ENCODE measurements around the gene RDH11. TPM values are rescaled to one million over a fixed set of nuclear protein-coding genes. Genes with fewer than 3 reads are reported as not detected.

RDH11 gene
- total RNA-seq, 6 experiments from 2014 or later, result 46.1 to 51.9 (median 49.6) TPM

DNA sequence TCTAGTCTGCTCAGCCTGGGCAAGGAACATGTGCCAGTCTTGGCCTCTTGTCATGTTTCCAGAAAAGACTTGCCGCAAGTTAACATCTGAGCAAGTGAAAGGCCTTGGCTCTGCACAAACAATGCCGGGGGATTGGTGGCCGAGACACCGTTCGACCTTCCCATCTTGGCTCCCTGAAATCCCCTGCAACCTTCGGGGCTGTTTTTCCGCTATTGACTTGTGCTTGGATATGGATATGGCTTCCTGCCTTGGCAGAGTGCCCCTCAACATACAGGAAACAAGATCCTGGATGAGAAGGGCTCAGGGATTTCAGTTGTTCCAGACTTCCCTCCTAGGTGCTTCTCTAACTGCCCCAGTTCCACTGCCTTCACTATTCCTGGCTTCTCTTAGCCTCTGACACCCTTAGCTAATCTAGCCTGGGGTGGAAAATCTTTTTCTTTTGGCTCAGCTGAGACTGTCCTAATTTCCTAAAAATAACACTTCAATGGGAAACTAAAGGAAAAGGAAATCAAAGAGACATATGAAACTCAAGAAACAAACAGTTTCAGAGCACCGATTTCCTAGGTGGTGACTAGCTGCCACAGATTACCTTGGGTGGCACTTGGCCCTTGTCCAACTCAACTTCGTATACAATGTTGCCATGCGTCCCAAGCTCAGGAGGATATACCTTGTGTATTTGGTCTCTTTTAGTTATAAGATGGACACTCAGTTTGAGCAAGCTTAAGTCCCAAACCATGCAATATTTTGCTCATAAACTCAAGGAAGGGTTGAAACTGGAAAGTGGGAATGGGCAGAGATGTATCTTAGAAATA lies 40.0 kb upstream of the RDH11 start:
- Mint-ChIP-seq H3K4me1 (ENCODE audit: low read depth) (peaks cover 24% of the 10 kb centered on the region), H3K9me3 (no peaks in the 10 kb centered on the region), H3K4me3 (no peak overlapping the region), H3K27me3 (ENCODE audit: insufficient read depth) (peaks cover 8% of the 10 kb centered on the region), H3K36me3 (ENCODE audit: low read depth) (no peaks in the 10 kb centered on the region), H3K27ac (no peak overlapping the region)
- TF ChIP-seq CTCF (IDR thresholded peaks at IDR 0.05), result no peak
- no peak for DNase-seq

GRCh38 chr14:67734675-67735074 lies 39.1 kb upstream of the RDH11 start:
- no peaks in the 10 kb centered on the region for H3K9me3 Mint-ChIP-seq
- peak; percentile 37; the same call in 1 of the 2 replicates for TF ChIP-seq CTCF (IDR thresholded peaks at IDR 0.05)
- DNase-seq, result peak; percentile 4

GRCh38 chr14:67733616-67734015 lies 38.1 kb upstream of the RDH11 start:
- DNase-seq, result no peak
- Mint-ChIP-seq H3K27me3 (ENCODE audit: insufficient read depth) (peaks cover 18% of the 10 kb centered on the region), H3K27ac (no peak overlapping the region), H3K9me3 (no peaks in the 10 kb centered on the region), H3K4me1 (ENCODE audit: low read depth) (peaks cover 12% of the 10 kb centered on the region), H3K36me3 (ENCODE audit: low read depth) (no peaks in the 10 kb centered on the region), H3K4me3 (no peak overlapping the region)
- no peak for TF ChIP-seq CTCF (IDR thresholded peaks at IDR 0.05)

More at GRCh38 chr14:67734675-67735074, 39.1 kb upstream of the RDH11 start:
- Mint-ChIP-seq H3K4me3 (no peak overlapping the region), H3K4me1 (ENCODE audit: low read depth) (peaks cover 23% of the 10 kb centered on the region), H3K27ac (no peak overlapping the region), H3K27me3 (ENCODE audit: insufficient read depth) (peaks cover 10% of the 10 kb centered on the region), H3K36me3 (ENCODE audit: low read depth) (no peaks in the 10 kb centered on the region)

DNA sequence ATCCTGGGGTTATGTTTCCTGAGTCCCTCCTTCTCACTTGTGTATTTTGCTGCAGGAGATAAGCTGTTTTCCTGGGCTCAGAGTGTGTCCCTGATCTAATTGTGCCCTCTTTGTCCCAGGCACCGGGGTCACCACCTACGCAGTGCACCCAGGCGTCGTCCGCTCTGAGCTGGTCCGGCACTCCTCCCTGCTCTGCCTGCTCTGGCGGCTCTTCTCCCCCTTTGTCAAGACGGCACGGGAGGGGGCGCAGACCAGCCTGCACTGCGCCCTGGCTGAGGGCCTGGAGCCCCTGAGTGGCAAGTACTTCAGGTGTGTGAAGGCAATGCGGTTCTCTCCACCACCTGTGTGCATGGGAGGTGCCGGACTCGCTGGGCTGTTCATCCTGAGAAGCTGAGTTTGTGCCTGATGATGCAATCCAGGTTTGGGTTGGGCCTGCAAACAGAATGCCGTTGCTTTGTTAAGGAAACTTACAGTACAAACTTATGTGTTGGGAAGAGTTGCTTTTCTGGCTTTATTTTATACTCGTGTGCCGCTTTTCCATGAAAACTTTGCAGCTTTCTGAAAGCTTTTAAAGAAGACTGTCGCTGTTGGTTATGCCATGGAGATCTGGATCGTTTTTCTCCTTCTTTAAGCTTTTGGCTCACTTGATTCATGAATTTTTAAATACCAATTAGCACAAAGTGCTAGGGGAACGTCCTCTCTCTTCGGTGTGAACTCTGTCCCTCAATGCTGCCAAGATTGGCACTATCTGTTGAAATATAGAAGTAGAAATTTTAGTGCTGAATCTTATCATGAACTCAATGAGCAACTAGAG lies 33.7 kb upstream of the RDH11 start:
- Mint-ChIP-seq H3K27me3 (ENCODE audit: insufficient read depth) (peaks cover 34% of the 10 kb centered on the region), H3K9me3 (peaks cover 5% of the 10 kb centered on the region; the same call in 1 of the 2 replicates), H3K27ac (no peak overlapping the region), H3K36me3 (ENCODE audit: low read depth) (no peaks in the 10 kb centered on the region), H3K4me3 (no peak overlapping the region), H3K4me1 (ENCODE audit: low read depth) (no peaks in the 10 kb centered on the region)
- no peak for DNase-seq
- no peak for TF ChIP-seq CTCF (IDR thresholded peaks at IDR 0.05)

DNA sequence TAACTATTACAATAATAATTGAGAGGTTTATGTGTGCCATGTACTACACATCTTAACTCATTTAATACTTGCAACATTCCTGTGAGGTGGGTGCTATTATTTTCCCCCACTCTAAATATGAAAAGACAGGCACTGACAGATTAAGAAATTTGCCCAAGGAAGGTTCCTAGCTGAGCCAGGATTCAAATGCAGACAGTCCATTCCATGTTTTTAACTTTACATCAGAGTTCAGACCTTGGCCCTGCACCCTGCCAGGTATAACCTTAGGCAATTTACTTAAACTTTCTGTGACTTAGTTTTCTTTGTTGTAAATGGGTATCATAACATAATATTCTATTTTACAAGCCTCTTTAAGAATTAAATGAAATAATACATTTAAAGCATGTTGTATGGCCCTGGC lies 32.7 kb upstream of the RDH11 start:
- peaks cover 40% of the 10 kb centered on the region for H3K27me3 Mint-ChIP-seq (ENCODE audit: insufficient read depth)
- no peak overlapping the region for H3K4me3 Mint-ChIP-seq
- no peak overlapping the region for H3K27ac Mint-ChIP-seq
- peaks cover 5% of the 10 kb centered on the region; the same call in 1 of the 2 replicates for H3K9me3 Mint-ChIP-seq
- no peak for DNase-seq
- TF ChIP-seq CTCF (IDR thresholded peaks at IDR 0.05), result no peak
- H3K36me3 Mint-ChIP-seq (ENCODE audit: low read depth), result no peaks in the 10 kb centered on the region
- H3K4me1 Mint-ChIP-seq (ENCODE audit: low read depth), result no peaks in the 10 kb centered on the region
